Stimulated activated naive CD4-positive, alpha-beta T cell (primary cell): ENCODE measurements around the gene LEF1.

Source experiments
- DNase-seq, 6 experiments: peaks; one replicate each; lab custom pipeline; 2025; lab: John Stamatoyannopoulos, UW

LEF1 gene

GRCh38 chr4:108175966-108176365, 7.2 kb upstream of the LEF1 start:
- DNase-seq, result no peak

DNA sequence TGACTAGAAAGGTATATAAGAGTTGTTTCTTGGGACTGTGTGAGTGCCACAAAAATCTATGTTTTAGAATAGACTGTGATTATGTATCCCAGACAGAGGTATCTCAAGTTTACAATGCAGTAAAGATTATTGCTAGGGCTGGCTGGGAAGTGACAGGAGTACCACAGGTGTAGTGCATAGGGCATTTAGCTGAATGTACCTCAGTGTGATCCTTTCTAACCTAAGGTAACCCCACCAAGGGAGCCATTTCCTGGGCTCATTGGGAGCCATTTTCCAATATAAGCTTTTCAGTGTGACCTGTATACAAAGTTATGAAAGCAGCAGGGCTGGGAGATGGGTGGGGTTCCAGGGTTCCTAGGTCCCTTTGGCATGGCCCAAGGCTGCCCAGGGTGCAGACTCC, 6.1 kb upstream of the LEF1 start:
- DNase-seq, result no peak

GRCh38 chr4:108173599-108174057, 4.9 kb upstream of the LEF1 start:
- DNase-seq, result no peak

DNA sequence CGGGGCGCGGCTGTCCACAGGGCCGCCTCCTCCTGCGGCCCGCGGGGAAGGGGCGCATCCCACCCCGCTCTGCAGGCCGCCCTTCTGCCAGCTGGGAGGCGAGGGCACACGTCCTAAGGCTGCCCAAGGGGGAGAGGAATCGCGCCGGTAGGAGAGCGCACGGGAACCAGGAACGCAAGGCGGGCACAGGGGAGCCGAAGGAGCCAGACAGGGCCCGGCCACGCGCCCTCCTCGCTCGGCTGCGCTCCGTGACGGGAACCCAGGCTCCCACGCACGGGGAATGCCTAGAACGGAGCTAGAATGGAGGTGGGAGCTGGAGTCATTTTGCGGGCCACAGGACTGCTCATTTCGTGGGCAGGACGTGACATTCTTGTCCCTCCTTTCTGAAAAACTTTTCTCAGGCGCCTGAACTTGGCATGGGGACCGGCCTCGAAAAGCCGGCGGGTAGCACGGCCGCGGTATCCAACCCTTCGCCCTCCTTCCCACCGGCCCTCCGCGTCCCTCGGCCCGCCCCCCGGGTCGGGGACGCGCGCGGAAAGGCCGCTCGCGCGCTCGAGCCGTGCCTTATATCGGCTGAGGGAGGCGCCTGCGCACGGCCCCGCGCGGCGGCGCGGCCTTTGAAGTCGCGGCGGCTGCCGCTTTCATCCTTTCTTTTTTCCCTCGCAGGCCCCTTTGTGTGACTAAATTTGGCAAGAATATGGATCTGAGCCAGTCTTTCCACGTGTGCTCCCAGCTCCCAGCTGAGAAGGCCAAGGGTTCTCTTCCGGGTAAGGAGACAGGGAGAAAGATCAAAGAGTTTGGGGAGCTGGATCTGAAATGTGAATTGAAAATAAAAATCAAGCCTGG, 4.2 kb upstream of the LEF1 start:
- DNase-seq, result peak; percentile 67 to 90 (median 75)

DNA sequence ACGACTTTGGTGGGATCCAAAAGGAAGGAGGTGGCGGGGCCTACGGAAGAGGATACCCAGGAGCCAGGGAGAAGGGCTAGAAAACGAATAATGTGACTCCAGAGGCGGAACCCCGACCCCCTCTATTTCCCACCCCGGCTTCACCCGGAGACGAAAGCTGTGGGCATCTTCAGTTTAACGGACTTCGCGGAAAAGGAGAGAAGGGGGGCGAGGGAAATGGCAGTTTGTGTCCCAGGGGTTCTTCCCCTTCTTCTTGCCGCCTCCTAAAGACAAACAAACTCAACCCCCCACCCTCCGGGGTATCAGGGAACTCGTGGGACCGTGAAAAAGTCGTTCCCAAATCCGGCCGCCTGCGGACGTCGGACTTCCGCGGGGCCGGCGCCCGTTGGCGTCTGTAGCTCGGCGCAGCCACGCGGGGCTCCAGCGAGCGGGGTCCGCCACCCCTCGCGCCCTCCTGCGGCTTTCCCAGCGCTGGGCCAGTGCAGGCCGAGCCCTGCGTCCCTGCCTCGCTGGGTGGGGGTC, 3.6 kb upstream of the LEF1 start:
- peak in 3 of 6 experiments; percentile 32 to 58 (median 39) for DNase-seq

DNA sequence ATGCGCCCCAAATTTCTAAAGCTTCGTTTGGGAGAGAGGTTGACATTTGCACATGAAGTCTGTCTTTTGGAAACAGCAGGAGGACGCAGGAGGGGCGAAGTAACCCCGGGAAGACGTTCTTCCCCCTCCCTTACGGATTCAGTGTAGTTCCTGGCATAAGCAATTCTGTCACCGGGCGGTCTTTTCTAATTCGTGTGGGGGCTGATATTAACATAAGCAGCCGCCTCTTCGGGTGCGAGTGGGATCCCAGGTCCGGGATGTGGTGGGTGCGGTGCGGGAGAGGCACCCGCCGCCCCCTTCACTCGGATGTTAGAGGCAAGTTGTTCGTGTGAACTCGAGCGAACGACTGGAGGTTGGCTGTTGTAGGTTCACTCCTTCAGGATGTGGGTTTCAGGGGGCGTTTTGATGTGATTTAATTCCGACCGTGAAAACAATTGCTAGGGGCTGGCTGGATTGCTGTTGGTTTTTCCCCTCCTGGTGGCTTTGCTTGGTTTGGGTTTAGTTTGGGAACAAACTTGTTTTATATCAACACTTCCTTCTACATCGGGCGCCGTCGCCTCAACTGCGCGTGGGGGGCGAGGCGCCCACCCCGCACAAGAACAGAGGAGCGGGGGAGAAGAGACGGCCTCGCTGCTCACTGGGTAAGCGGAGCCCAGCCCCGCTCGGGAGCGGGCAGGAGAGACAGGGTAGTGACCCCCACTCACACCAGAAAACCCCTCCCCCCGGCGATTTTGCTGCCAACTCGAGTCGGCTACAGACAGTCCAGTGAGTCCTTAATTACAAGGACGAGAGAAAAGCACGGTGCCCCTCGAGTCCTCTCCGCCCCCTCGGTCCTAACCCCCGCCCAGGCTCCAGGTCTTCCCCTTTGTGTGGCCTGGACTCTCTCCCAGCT, 2.9 kb upstream of the LEF1 start:
- peak; percentile 65 to 87 (median 75) for DNase-seq

GRCh38 chr4:108170631-108171338, 2.1 kb upstream of the LEF1 start:
- peak in 1 of 6 experiments; percentile 6 for DNase-seq

DNA sequence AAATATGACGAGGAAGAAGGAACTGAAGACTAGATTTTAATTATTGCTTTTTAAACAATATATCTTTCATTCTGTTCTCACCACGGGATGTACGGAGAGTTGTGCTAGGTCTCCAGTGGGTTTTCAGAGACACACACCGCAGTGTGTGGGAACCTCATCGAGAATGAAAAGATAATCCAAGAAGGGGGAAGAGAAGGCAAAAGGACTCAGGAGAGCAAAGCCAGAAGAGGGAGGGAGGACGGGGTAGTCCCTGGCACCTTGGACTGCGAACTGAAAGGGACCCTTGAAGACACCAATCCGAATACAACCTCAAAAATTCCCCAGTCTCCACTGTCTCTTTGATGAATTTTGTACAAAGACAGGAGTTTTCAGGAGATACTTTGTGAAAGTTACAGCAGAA, 932 bp upstream of the LEF1 start:
- DNase-seq, result peak in 1 of 6 experiments; percentile 9

DNA sequence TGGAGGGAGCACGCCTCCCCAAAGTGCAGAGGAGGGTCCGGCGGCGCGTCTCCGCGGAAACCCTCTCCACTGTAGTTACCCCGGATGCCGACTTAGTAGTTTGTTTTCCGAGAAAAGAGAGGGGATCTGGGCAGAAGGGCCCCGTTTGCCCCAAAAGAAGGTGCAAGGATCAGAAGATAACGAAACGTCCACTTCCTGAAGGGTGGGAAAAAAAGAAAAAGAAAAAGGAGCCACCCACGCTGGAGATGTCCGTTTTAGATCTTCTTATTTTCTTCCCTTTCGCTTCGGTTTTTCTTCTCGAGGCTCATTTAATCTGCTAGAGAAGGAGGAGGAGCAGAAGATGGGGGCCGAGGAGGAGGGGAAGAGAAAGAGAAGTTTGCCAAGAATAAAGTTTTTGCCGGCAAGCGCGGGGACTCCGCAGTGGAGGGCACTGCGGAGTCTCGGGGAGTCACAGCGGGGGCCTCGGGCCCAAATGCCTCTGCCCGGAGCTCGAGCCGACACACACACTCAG, 517 bp downstream of the LEF1 start:
- DNase-seq, result peak in 4 of 6 experiments; percentile 46 to 71 (median 60)

DNA sequence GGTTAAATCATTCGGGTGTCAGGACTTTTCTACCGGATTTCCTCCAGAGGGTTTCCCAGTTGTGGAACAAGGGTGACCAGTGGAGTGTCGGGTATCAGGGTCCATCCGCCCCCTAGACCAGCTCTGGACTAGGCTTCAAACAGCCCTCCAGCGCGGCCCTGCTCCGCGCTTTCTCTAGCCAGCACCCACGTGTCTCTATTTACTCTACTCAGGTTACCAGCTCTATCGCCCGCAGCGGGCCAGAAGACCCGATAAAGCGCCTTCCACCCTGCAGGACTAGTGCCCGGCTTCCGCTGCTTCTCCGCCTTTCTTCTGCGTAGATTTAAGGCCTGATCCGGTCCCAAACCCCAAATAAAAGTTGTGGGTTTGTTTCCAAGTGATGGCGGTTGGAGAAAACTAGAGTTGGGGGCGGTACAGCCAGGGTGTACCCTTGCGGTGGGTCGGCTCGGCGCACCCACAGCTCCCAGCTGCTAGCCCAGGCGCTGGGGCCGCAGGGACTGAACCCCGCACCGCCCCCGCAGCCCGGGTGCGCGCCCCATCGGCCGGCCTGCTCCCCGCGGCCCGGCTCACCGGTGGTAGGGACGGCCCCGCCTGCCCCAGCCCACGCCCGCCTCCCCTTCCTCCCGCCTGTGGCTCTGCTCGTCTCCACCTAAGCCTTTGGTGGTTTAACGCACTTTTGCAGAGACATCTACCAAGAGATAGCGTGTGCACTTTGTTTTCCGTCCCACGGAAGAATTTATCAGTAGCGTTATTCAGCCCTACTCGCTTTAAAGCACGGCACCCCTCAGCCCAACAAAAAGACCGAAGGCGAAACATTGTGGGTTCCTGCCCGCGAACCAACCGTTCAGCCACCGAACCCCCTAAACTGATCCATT, 2.1 kb downstream of the LEF1 start:
- peak; percentile 55 to 85 (median 64) for DNase-seq

- DNase-seq, result peak; percentile 58 to 81 (median 66)
Observed at GRCh38 chr4:108166038-108166437, 2.7 kb downstream of the LEF1 start.

GRCh38 chr4:108165586-108165985, 3.1 kb downstream of the LEF1 start:
- DNase-seq, result peak in 1 of 6 experiments; percentile 36

DNA sequence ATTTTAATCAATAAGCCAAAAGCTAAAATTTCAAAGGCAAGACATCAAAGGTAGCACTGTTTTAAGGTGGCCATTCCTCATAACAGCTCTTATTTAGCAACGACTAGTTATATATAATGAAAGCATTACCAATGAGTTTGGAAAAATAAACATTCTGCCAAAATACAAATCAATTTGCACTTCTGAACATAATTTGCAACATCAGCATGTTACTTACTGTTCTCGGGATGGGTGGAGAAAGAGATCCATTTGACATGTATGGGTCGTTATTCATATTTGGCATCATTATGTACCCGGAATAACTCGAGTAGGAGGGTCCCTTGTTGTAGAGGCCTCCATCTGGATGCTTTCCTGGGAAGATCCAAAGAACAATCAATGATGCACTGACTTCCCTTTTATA, 5.4 kb downstream of the LEF1 start:
- DNase-seq, result no peak

- peak in 4 of 6 experiments; percentile 17 to 52 (median 49) for DNase-seq
Observed at GRCh38 chr4:108160741-108161352, 7.9 kb downstream of the LEF1 start.

- DNase-seq, result peak in 3 of 6 experiments; percentile 10 to 38 (median 17)
Observed at GRCh38 chr4:108159845-108160244, 8.9 kb downstream of the LEF1 start.

GRCh38 chr4:108157655-108158054, 11.1 kb downstream of the LEF1 start:
- DNase-seq, result no peak

GRCh38 chr4:108156391-108156790, 12.3 kb downstream of the LEF1 start:
- DNase-seq, result no peak

DNA sequence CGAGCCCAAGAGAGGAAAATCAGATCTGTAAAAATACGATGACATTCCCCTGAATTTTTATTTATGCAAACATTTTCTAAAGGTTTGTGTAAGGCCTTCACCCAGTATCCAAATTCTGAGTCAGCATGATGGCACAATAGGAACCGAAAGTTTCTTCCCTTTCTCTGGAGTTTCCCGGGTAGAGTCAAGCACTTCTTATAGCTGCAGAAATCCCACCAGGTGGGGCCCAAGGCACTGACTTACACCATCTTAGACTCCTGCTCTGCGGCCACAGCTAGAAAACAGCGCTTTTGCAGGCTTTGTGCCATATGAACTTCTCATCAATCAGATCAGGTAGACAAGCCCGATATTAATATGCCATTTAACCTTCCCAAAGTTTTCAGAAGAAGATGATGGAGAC, 13.4 kb downstream of the LEF1 start:
- peak in 4 of 6 experiments; percentile 6 to 51 (median 44) for DNase-seq

GRCh38 chr4:108152980-108153379, 15.8 kb downstream of the LEF1 start:
- DNase-seq, result no peak
